ENCODE measurements around the gene LONP2. TPM values are rescaled to one million over a fixed set of nuclear protein-coding genes. Genes with fewer than 3 reads are reported as not detected.

Gene LONP2
- total and polyA plus RNA-seq, 9 of the 15 experiments (the other 6 are each of a cell fraction or from before 2014, with no cell fraction given) = 8.1 to 41.2 (median 25.6) TPM

GRCh38 chr16:48246066-48246465 is 2.0 kb downstream of the LONP2 start:
- Histone ChIP-seq H4K20me1 (replicated peaks; ENCODE audit: control insufficient read depth, insufficient read depth, low read length) (0 out of 2 replicates have a peak, but pooled peaks cover 10% of the 10 kb centered on the region), H3K9me3 (replicated peaks; ENCODE audit: control insufficient read depth, insufficient read depth, low read depth, low read length) (no peaks in the 10 kb centered on the region), H3K27ac (ENCODE audit: extremely low read depth, low read depth, low read length) (no peak overlapping the region), H3K36me3 (ENCODE audit: control insufficient read depth, insufficient read depth, low read length) (no peaks in the 10 kb centered on the region; the same call in 2 of the 3 replicates), H3K4me1 (replicated peaks in 1 of 2; ENCODE audit: control insufficient read depth in 2 of 2, insufficient read depth in 2 of 2, low read length in 2 of 2) (peaks cover 8 to 9% of the 10 kb centered on the region in 2 experiments; a peak in 3 of 5 replicates), H3K27me3 (ENCODE audit: control insufficient read depth in 2 of 2, insufficient read depth in 2 of 2, low read length in 2 of 2) (no peaks in the 10 kb centered on the region), H3K4me2 (ENCODE audit: insufficient read depth, low read length) (peak overlapping the region; percentile 29), H3K9me1 (ENCODE audit: control insufficient read depth, insufficient read depth, low read length) (no peaks in the 10 kb centered on the region), H2AFZ (ENCODE audit: low read depth, low read length) (no peak overlapping the region), H3K4me3 (0 out of 2 replicates have a peak overlapping the region, but pooled peaks have one; percentile 99), H3K9ac (ENCODE audit: insufficient read depth in 1 of 2, low read depth in 2 of 2, low read length in 2 of 2) (peak overlapping the region in 1 of 2 experiments; percentile 90; a peak in 1 of 4 replicates), H3K79me2 (ENCODE audit: control insufficient read depth, insufficient read depth, low read length) (peaks cover 64% of the 10 kb centered on the region)
- 39% methylated on average over 2 of the region's 2 CpGs for WGBS (ENCODE audit: insufficient coverage, low coverage, missing lambda C conversion rate)
- no TSS peak for BruUV-seq (replicated peaks)
- ChIA-PET CTCF (ENCODE audit: low intra/inter-chr PET ratio) (no interaction called here), POLR2A (no interaction called here)
- TF ChIP-seq FOXP4 (CRISPR knock-in tag; IDR thresholded peaks at IDR 0.05; ENCODE audit: borderline replicate concordance) (no peak), ZNF507 (tag; conservative IDR thresholded peaks at IDR 0.05) (no peak), SPI1 (IDR thresholded peaks at IDR 0.05; ENCODE audit: borderline replicate concordance, low read depth, low read length) (no peak), CCNT2 (IDR thresholded peaks at IDR 0.05; ENCODE audit: borderline replicate concordance, extremely low read depth, insufficient read length, low read depth, low read length) (no peak), NR3C1 (CRISPR knock-in tag; IDR thresholded peaks at IDR 0.05) (no peak)
- TF ChIP-seq, protein P1, sequence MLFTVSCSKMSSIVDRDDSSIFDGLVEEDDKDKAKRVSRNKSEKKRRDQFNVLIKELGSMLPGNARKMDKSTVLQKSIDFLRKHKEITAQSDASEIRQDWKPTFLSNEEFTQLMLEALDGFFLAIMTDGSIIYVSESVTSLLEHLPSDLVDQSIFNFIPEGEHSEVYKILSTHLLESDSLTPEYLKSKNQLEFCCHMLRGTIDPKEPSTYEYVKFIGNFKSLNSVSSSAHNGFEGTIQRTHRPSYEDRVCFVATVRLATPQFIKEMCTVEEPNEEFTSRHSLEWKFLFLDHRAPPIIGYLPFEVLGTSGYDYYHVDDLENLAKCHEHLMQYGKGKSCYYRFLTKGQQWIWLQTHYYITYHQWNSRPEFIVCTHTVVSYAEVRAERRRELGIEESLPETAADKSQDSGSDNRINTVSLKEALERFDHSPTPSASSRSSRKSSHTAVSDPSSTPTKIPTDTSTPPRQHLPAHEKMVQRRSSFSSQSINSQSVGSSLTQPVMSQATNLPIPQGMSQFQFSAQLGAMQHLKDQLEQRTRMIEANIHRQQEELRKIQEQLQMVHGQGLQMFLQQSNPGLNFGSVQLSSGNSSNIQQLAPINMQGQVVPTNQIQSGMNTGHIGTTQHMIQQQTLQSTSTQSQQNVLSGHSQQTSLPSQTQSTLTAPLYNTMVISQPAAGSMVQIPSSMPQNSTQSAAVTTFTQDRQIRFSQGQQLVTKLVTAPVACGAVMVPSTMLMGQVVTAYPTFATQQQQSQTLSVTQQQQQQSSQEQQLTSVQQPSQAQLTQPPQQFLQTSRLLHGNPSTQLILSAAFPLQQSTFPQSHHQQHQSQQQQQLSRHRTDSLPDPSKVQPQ (CRISPR knock-in tag; IDR thresholded peaks at IDR 0.05; ENCODE audit: borderline replicate concordance) = no peak
- ATAC-seq (no peak), DNase-seq (ENCODE audit: extremely low read depth in 1 of 4, low spot score in 3 of 4) (no peak), FAIRE-seq (no peak)
- in situ Hi-C loops (cut with MboI) = no loop called here
- intact Hi-C loops (cut with micrococcal nuclease) = no loop called here
